A673 (cell line): Measurements from ENCODE around the gene THOC7.

ENCODE experiments used
- EZH2 ChIP-seq: fragments of 200-600 bp; sonication (generic); IDR thresholded peaks from 2 replicates; pipeline ENCODE4 v1.6.1; 2017; ENCODE audit warnings: borderline replicate concordance, low read depth, mild to moderate bottlenecking, mixed read lengths, antibody characterized with exemption, low read length; ENCODE audit not compliant: poor library complexity, severe bottlenecking
- TF ChIP-seq, protein P1 (sequence below): fragments of 300-800, 200-600 bp; sonication (generic); conservative IDR thresholded peaks from 2 replicates; pipeline ENCODE4 v1.5.1; 2017; ENCODE audit warnings: low read depth, mild to moderate bottlenecking, antibody characterized with exemption, low read length, moderate library complexity, mixed read lengths

DNA sequence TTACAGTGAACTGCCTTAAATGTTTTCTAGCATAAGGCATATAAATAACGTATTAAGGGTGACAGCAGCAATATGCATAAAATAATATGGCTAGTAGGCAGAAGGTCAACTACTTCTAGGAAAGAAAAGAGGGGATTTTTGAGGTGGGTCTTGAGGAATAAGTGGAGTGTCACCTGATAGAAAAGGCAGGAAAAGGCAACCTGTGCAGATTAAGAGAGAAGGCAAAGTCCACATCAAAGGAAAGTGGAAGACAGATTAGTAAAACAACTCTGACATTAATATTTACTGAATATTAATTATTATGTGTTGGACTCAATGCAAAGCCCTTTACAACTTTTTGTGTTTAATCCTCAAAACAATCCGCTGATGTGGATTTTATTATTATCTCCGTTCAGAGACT is 2.8 kb downstream of the THOC7 start:
- TF ChIP-seq, protein P1, sequence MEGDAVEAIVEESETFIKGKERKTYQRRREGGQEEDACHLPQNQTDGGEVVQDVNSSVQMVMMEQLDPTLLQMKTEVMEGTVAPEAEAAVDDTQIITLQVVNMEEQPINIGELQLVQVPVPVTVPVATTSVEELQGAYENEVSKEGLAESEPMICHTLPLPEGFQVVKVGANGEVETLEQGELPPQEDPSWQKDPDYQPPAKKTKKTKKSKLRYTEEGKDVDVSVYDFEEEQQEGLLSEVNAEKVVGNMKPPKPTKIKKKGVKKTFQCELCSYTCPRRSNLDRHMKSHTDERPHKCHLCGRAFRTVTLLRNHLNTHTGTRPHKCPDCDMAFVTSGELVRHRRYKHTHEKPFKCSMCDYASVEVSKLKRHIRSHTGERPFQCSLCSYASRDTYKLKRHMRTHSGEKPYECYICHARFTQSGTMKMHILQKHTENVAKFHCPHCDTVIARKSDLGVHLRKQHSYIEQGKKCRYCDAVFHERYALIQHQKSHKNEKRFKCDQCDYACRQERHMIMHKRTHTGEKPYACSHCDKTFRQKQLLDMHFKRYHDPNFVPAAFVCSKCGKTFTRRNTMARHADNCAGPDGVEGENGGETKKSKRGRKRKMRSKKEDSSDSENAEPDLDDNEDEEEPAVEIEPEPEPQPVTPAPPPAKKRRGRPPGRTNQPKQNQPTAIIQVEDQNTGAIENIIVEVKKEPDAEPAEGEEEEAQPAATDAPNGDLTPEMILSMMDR: no peak
- no peak for TF ChIP-seq EZH2
